K562 (cell line): ENCODE data around the gene SLC17A9. TPM values are rescaled to one million over a fixed set of nuclear protein-coding genes. Genes with fewer than 3 reads are reported as not detected.

Experiments used
- ATAC-seq: fragments of 200-7000 bp; cut with Tn5 transposase; 3 replicates; pipeline ENCODE4 v1.9.1; 2020; ENCODE audit warnings: moderate library complexity
- BruUV-seq: library from RNA; stranded (reverse); fragments of 400-500 nt; replicated peaks from 2 replicates; lab custom pipeline; 2021; lab: Mats Ljungman, UMichigan
- CTCF ChIA-PET: fragments of 300-600 bp; formaldehyde crosslinking; extraction: SDS; loops from one replicate; lab custom pipeline; 2021; ENCODE audit warnings: low intra/inter-chr PET ratio; lab: Yijun Ruan, JAX
- POLR2A ChIA-PET: fragments of 300-600, 350-650 bp; sonication (Branson Sonifier 250); formaldehyde crosslinking; extraction: SDS; loops from one replicate; lab custom pipeline; 2021; ENCODE audit warnings: antibody characterized with exemption, inconsistent platforms; lab: Yijun Ruan, JAX
- DNase-seq, 4 experiments: peaks; one replicate each; pipeline versions ENCODE4 v3.0.0 to v3.0.0-alpha.2; 2011 to 2018; ENCODE audit warnings: low spot score in 3 of 4, mixed read lengths in 3 of 4; ENCODE audit errors: extremely low read depth in 1 of 4
- FAIRE-seq: peaks from 2 replicates; lab custom pipeline; 2011; peaks lifted over from hg19 to GRCh38; lab: Jason Lieb, UNC
- H2AFZ ChIP-seq: 2 replicates; pipeline ENCODE4 v1.6.0; 2011; ENCODE audit warnings: low read depth, low read length, control low read depth, inconsistent platforms
- H3K27ac ChIP-seq: fragments of 200-600 bp; 3 replicates; pipeline ENCODE4 v1.8.0; 2011; ENCODE audit warnings: low read depth, mild to moderate bottlenecking, control low read depth, inconsistent platforms, low read length, moderate library complexity, mixed read lengths; ENCODE audit errors: extremely low read depth
- H3K27me3 ChIP-seq, 2 experiments: fragments of 300-600 bp in 1 of 2; 2 replicates in 1 of 2; 3 replicates in 1 of 2; pipeline versions ENCODE4 v1.6.0 to v1.8.0; 2011; ENCODE audit warnings: inconsistent platforms in 2 of 2, low read length in 2 of 2, mild to moderate bottlenecking in 1 of 2, mixed read lengths in 1 of 2, moderate library complexity in 1 of 2; ENCODE audit not compliant: control insufficient read depth in 2 of 2, insufficient read depth in 2 of 2
- H3K36me3 ChIP-seq: fragments of 300-600 bp; 3 replicates; pipeline ENCODE4 v1.8.0; 2011; ENCODE audit warnings: mild to moderate bottlenecking, low read length, inconsistent platforms; ENCODE audit not compliant: control insufficient read depth, insufficient read depth
- H3K4me1 ChIP-seq, 2 experiments: fragments of 200-600 bp in 1 of 2; replicated peaks in 1 of 2; 2 replicates in 1 of 2; 3 replicates in 1 of 2; pipeline versions ENCODE4 v1.5.1 to v1.8.0; 2011; ENCODE audit warnings: inconsistent platforms in 2 of 2, low read length in 2 of 2, mild to moderate bottlenecking in 1 of 2, mixed read lengths in 1 of 2, moderate library complexity in 1 of 2; ENCODE audit not compliant: control insufficient read depth in 2 of 2, insufficient read depth in 2 of 2
- H3K4me2 ChIP-seq: 2 replicates; pipeline ENCODE4 v1.6.1; 2011; ENCODE audit warnings: low read length, control low read depth, inconsistent platforms, mixed read lengths; ENCODE audit not compliant: insufficient read depth
- H3K4me3 ChIP-seq: fragments of 200-600 bp; sonication (generic), shearing (Covaris generic); 2 replicates; pipeline ENCODE4 v1.5.1; 2016; ENCODE audit warnings: control low read depth, inconsistent platforms
- H3K79me2 ChIP-seq: fragments of 200-600 bp; 3 replicates; pipeline ENCODE4 v1.8.0; 2011; ENCODE audit warnings: low read length, inconsistent platforms; ENCODE audit not compliant: control insufficient read depth, insufficient read depth
- H3K9ac ChIP-seq, 2 experiments: 2 replicates each; pipeline versions ENCODE4 v1.6.0 to v1.6.1; 2011; ENCODE audit warnings: low read depth in 2 of 2, low read length in 2 of 2, control low read depth in 1 of 2, inconsistent platforms in 1 of 2, mild to moderate bottlenecking in 1 of 2, mixed read lengths in 1 of 2; ENCODE audit not compliant: insufficient read depth in 1 of 2
- H3K9me1 ChIP-seq: one replicate; pipeline ENCODE4 v1.6.0; 2011; ENCODE audit warnings: inconsistent platforms, mild to moderate bottlenecking, low read length, moderate library complexity; ENCODE audit not compliant: control insufficient read depth, insufficient read depth
- H3K9me3 ChIP-seq: replicated peaks from 2 replicates; pipeline ENCODE4 v1.5.1; 2011; ENCODE audit warnings: low read depth, low read length, inconsistent platforms; ENCODE audit not compliant: control insufficient read depth, insufficient read depth
- H4K20me1 ChIP-seq: replicated peaks from 2 replicates; pipeline ENCODE4 v1.6.1; 2011; ENCODE audit warnings: low read length, inconsistent platforms, mixed read lengths; ENCODE audit not compliant: control insufficient read depth, insufficient read depth
- CTBP1 ChIP-seq: fragments of 450-650 bp; IDR thresholded peaks from 2 replicates; pipeline ENCODE4 v1.6.1; 2016; ENCODE audit warnings: borderline replicate concordance
- FOXA1 ChIP-seq: fragments of 450-650 bp; IDR thresholded peaks from 2 replicates; pipeline ENCODE4 v1.6.1; 2016; ENCODE audit warnings: mild to moderate bottlenecking, borderline replicate concordance
- HDAC3 ChIP-seq: fragments of 450-650 bp; IDR thresholded peaks from 2 replicates; pipeline ENCODE4 v1.6.1; 2018; ENCODE audit warnings: borderline replicate concordance, mild to moderate bottlenecking, moderate library complexity; ENCODE audit not compliant: partially characterized antibody
- KDM5B ChIP-seq: fragments of 200-600 bp; sonication (generic); IDR thresholded peaks from 2 replicates; pipeline ENCODE4 v1.6.1; 2012; ENCODE audit warnings: low read depth, mild to moderate bottlenecking, moderate library complexity, low read length, control low read depth, inconsistent platforms; ENCODE audit not compliant: insufficient replicate concordance
- MCM2 ChIP-seq: fragments of 450-650 bp; IDR thresholded peaks from 2 replicates; pipeline ENCODE4 v1.6.1; 2017; ENCODE audit warnings: low read depth, mild to moderate bottlenecking
- NR0B1 ChIP-seq: fragments of 450-650 bp; IDR thresholded peaks from one replicate; pipeline ENCODE4 v1.6.1; 2018; ENCODE audit warnings: mild to moderate bottlenecking, moderate library complexity; ENCODE audit not compliant: partially characterized antibody
- PHF20 ChIP-seq: fragments of 450-650 bp; IDR thresholded peaks from 2 replicates; pipeline ENCODE4 v1.6.1; 2018; ENCODE audit not compliant: partially characterized antibody
- SETDB1 ChIP-seq: IDR thresholded peaks from one replicate; pipeline ENCODE4 v1.6.1; 2012; ENCODE audit warnings: low read length, control low read depth, inconsistent platforms
- SRF ChIP-seq, 2 experiments: fragments of 250-450, 450-650 bp in 1 of 2; sonication (Bioruptor Pico) in 1 of 2; sonication (generic) in 1 of 2; formaldehyde crosslinking; IDR thresholded peaks; 2 replicates each; pipeline versions ENCODE4 v1.5.0 to v1.5.1; 2020 to 2022; ENCODE audit warnings: mild to moderate bottlenecking in 1 of 2, missing genetic modification reagents in 1 of 2
- ZNF407 ChIP-seq: fragments of 450-650 bp; IDR thresholded peaks from 2 replicates; pipeline ENCODE4 v1.6.1; 2016; ENCODE audit warnings: low read depth
- WGBS: fragments of 100-300 bp; shearing (Covaris generic); methylation state at CpG from one replicate; pipeline ENCODE4 v1.1.6; 2016; ENCODE audit warnings: low coverage, mixed read lengths; ENCODE audit not compliant: insufficient coverage; ENCODE audit errors: missing lambda C conversion rate; 5-methylcytosine and 5-hydroxymethylcytosine counted together
- in situ Hi-C: fragments of 300-500 bp; cut with MboI; formaldehyde crosslinking; loops from 4 replicates; pipeline ENCODE4 v1.15.0; 2018; ENCODE audit warnings: inconsistent platforms, mixed read lengths
- intact Hi-C: fragments of 100-400 bp; cut with micrococcal nuclease; formaldehyde crosslinking; loops from 2 replicates; pipeline ENCODE4 v1.14.2; 2022
- polyA plus RNA-seq, 8 experiments: library from polyadenylated mRNA; depleted of rRNA in 4 of 8; stranded (reverse) in 5 of 8; unstranded in 3 of 8; fragments of >200 nt; fragmentation: Nextera tagmentation in 2 of 8; fragmentation: Illumina TruSeq in 1 of 8; extraction: Ambion mirVana in 2 of 8; extraction: Trizol in 1 of 8; gene quantifications; 2 replicates each; pipeline versions ENCODE4 v1.2.1 to v1.2.3, GENCODE V29; 2011 to 2014; ENCODE audit warnings: inconsistent platforms in 1 of 8, missing spikeins in 1 of 8
- total RNA-seq, 7 experiments: library from RNA; depleted of rRNA in 6 of 7; stranded (reverse); fragments of >200 nt in 6 of 7; fragmentation: Illumina TruSeq in 2 of 7; extraction: Trizol in 2 of 7; gene quantifications; 2 replicates each; pipeline versions ENCODE4 v1.2.1 to v1.2.3, GENCODE V29; 2011 to 2021; ENCODE audit warnings: low replicate concordance in 1 of 7
- TF ChIP-seq, protein P1 (sequence below): sonication (generic); formaldehyde crosslinking; IDR thresholded peaks from 2 replicates; pipeline ENCODE4 v1.8.0; 2022; ENCODE audit warnings: missing genetic modification reagents, mild to moderate bottlenecking, moderate library complexity, borderline replicate concordance

The SLC17A9 gene
- total and polyA plus RNA-seq, 9 of the 15 experiments (the other 6 are each of a cell fraction or from before 2014, with no cell fraction given) = 0.04 to 0.31 TPM; not detected in 7

DNA sequence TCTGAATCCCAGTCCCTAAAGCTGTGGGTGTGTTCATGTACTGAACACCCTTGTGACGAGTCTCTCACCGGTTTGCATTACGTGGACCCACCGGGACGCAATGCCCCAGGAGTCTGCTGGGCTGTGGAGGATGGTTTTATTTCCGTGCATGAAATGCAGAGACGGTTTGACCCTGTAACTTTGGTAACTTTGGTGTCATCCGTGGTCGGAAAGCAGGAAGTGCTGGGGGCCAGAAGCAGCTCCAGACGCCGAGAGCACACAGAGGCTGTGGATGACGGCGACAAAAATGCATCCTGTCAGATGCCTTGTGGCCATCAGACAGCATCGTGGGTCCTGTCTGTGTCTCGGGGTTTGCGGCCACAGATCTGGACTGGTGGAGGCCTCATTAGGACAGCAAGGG is 47.1 kb downstream of the SLC17A9 start (continued):
- TF ChIP-seq NR0B1 (no peak), SETDB1 (no peak), HDAC3 (no peak), SRF (CRISPR knock-in tag; IDR thresholded peaks at IDR 0.05) (no peak)
- TF ChIP-seq, all 486 proteins: peak for 0

GRCh38 chr20:63000036-63000435 is 47.5 kb downstream of the SLC17A9 start:
- Histone ChIP-seq H3K9ac (0 out of 4 replicates have a peak overlapping the region, but pooled peaks of 1 of the 2 experiments have one; percentile 18), H3K27ac (no peak overlapping the region), H3K4me2 (no peak overlapping the region), H3K9me3 (no peaks in the 10 kb centered on the region), H3K9me1 (no peaks in the 10 kb centered on the region), H3K27me3 (peaks cover 53 to 85% of the 10 kb centered on the region in 2 experiments), H3K4me1 (peaks cover 0 to 7% of the 10 kb centered on the region in 2 experiments; a peak in 2 of 5 replicates), H3K36me3 (no peaks in the 10 kb centered on the region), H2AFZ (no peak overlapping the region), H3K79me2 (no peaks in the 10 kb centered on the region), H4K20me1 (peaks cover 16% of the 10 kb centered on the region), H3K4me3 (no peak overlapping the region)
- FAIRE-seq (no peak), ATAC-seq (no peak), DNase-seq (no peak)
- ChIA-PET POLR2A (interaction anchor here (0.7 kb wide), 2 partner anchors 88 to 224 kb away, joined by 3 read pairs; no protein-coding TSS in a partner anchor), CTCF (no interaction called here)
- in situ Hi-C loops (no loop called here), intact Hi-C loops (no loop called here)
- 3% methylated on average over 11 of the region's 14 CpGs for WGBS
- no TSS peak for BruUV-seq
- TF ChIP-seq ZNF407 (no peak), PHF20 (no peak), CTBP1 (no peak), MCM2 (no peak), FOXA1 (no peak), KDM5B (no peak)
- TF ChIP-seq, protein P1, sequence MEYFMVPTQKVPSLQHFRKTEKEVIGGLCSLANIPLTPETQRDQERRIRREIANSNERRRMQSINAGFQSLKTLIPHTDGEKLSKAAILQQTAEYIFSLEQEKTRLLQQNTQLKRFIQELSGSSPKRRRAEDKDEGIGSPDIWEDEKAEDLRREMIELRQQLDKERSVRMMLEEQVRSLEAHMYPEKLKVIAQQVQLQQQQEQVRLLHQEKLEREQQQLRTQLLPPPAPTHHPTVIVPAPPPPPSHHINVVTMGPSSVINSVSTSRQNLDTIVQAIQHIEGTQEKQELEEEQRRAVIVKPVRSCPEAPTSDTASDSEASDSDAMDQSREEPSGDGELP (CRISPR knock-in tag) = no peak
